GM18519 (cell line): Measurements from ENCODE around the gene ICOS.
"Not testable (repeated sequence)": the region's sequence is repeated elsewhere in the genome, so short reads cannot be mapped to it uniquely, and the experiment has no call there.

Source experiments
- ATAC-seq: cut with Tn5 transposase; IDR thresholded peaks from one replicate; pipeline ENCODE4 v1.9.1; 2021; ENCODE audit warnings: mild to moderate bottlenecking, moderate library complexity; ENCODE audit not compliant: unreplicated experiment, low FRiP score

The ICOS gene

DNA sequence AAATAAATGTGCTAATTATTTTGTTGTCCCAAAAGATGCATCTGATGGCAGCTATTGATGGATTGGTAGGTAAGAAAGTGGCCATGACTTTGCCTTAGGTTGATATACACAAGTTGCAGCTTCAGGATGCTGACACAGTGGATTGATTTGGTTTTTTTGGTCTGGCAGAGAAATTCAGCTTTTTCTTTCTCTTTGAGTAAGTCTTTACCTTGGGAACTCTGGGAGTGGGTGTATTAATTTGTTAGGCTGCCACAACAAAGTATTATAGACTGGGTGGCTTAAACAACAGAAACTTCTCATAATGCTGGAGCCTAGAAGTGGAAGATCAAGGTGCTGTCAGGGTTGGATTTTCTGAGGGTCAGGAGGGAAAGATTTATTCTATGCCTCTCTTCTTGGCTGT, 19.8 kb upstream of the ICOS start:
- ATAC-seq = no peak

DNA sequence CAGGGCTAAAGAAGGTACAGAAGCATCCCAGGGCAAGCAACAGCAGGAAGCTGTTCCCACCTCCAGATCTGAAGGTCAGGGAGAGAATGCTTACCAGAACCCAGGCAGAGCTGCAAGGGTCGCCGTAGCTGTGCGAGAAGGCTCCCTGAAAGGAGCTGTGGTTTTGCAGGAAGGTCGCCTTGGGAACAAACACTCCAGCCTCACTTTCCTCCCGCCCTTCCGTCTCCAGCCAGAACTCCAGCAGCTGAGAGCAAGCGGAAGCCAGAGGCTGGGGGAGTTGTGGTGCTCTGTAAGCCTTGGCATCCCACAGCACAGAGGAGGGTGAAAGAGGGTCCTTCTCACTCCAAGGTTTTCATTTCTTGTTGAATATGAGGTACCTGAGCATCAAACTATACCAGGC, 18.3 kb upstream of the ICOS start:
- no peak for ATAC-seq

DNA sequence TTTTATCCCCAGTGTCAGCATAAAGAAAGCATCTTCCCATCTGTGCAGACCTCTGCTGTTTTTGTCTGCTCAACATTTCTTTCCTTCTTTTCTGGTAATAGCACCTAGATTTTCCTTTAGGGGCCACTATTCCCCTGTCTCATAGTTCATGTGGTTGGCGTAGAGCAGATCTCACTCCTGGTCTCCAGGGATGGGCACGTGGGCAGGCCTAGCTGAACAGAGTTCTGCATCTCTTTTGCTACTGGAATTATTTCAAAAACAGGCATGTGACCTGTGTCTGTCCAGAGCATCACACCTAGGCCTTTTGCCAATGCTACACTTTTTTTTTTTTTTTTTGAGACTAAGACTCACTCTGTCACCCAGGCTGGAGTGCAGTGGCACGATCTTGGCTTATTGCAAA, 17.7 kb upstream of the ICOS start:
- no peak for ATAC-seq

DNA sequence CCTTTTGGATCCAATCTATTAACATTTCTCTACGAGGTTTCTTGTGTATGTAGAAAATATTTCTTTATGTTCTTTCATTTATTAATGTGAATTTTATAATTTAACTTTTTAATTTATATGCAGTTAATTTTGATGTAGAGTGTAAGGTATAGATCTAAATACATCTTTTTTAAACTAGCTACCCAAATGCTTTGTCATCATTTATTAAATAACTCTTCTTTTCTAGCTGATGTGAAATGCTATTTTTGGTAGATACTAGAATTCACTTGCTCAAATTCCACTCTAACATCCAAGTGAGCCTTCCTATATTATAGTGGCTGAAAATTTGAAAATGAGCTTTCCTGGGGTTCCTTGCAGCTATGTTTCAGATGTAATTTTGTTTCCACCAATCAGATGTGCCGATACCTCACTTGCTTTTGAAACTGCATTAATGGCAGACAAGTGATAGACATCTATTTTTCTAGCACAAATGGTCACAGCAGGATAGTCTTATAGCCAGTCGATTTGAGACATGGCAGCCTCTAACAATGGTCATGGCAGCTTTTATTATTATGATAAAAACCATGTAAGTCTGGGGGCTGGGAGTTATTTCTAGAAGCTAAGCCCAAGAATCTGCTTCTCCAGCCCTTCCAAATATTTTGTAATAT, 10.9 kb upstream of the ICOS start:
- ATAC-seq = no peak

DNA sequence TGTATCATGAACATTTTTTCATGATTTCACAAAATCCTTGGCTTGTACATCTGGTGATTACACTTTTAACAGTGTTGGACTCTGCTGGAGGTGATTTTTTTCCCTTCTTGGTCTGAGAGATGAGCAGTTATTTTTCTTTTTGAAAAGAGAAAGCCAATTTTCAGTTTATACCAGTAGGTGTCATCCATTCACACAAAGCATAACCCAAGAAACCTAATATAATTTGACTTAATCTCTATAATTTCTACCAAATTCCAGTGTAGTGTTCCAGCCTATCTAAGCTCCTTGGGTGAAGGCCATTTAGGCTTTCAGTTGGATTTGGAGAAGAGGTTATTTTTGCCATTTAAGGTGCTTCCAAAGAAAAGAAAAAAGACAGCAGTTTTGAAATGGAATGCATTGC, 7.7 kb upstream of the ICOS start:
- ATAC-seq = no peak

DNA sequence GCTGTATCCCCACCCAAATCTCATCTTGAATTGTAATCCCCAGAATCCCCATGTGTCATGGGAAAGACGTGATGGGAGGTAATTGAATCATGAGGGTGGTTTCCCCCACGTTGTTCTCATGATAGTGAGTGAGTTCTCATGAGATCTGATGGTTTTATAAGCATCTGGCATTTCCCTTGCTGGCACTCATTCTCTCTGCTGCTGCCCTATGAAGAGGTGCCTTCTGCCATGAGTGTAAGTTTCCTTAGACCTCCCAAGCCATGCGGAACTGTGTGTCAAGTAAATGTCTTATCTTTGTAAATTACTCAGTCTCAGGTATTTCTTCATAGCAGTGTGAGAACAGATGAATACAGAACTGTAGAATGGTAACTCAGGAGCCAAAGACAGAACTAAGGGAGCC, 5.3 kb upstream of the ICOS start:
- ATAC-seq = not testable (repeated sequence)

DNA sequence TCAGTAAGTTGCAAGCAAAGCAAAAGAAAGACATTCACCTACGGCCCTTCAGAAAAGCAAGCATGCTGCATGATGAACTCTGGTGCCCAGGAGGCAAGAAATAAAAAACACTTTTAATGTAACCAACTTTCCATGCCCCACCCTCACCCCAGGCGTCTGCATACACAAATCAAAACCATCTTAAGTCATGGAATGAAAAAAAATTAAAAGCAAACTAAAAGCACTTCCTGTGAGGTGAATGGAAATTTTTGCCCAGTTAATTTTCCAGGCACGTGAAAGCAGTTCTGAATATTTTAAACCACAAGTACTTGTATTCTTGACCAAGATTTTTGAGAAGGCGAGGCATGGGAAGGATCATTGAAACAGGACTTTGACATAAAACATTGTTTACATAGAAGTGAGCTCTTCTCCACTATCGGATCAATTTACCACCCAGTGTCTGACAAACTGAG, 2.5 kb upstream of the ICOS start:
- no peak for ATAC-seq

DNA sequence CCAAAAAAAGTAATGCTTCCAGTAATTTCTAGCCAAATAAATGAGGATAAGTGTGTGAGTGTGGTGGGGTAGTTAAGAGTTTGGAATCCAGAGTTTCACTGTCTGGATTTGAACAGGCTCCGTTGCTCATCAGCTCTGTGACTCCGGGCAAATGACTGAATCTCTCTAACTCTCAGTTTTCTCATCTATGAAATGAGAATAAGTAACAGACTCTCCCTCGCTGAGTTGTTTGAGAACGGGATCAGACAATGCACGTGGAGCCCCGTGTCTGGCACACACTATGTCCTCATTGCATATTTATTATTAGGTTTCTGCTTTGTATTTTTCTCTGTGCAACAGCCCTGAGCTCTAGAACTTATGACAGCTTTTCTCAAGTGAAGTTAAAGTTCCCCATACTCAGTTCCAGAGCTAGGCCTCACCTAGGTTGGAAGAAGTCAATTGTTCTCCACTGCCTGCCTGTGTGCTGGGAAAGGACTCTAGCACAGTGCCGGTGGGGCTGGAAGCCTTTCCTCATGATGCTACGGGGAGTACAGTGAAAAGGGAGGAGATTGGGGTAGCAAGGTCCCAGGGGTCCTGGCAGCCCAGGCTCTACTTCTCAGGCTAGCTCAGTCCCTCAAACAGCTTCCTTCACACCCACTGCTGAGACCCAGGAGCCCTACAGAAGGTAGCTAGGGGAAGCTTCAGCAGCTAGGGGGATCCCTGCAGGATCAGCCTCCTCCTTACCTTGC, 1.7 kb upstream of the ICOS start:
- ATAC-seq = no peak

DNA sequence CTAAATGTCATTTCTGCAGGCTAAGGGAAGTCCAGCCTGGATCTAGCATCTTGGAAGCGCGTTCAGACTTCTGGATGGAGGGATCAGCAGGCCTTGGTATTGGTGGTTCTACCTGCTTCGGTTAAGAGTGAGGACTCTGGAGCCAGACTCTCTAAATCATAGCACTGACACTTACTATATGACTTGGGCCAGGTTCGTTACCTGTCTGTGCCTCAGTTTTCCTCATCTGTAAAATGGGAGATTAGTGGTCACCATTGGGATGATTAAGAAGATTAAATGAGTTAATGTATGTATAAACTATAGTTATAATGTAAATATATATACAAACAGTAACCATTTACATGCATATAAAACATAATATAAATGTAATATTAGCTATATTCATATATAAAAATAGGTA, 995 bp upstream of the ICOS start:
- no peak for ATAC-seq

DNA sequence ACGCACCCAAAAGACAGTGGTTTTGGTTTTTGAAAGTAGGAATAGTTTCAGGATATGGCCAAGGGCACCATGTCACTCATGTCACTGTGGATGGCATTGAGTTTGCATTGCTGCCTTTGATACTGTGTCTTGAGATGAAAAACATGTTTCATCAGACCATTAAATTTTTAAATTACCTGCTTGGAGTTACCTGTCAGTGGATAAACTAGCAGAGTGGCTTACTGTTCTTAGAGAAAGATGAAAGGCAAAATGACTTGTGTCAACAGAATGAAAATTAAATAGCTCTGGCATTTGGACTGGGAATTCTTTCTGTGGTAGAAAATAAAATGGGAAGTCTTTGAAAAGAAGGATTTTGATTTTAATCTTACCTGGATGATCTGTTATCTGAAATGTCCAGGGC, 386 bp downstream of the ICOS start:
- no peak for ATAC-seq

DNA sequence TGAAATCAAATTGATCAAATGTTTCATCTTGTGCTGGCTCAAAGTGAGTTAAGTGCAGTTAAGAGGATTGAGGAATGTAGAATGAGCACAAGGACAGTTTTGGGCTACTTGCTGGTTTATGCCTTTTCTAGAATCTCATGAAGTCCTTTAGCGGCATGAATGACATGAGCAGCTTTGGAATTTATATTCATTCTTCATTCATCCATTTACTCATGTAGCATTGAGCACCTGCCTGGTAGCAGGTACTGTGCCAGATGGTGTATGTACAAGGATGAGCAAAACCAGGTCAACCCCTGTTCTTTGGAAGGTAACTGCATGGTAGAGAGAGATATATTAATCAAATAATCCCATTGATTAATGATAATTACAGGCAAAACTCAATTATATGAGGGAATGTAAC, 1.2 kb downstream of the ICOS start:
- no peak for ATAC-seq

DNA sequence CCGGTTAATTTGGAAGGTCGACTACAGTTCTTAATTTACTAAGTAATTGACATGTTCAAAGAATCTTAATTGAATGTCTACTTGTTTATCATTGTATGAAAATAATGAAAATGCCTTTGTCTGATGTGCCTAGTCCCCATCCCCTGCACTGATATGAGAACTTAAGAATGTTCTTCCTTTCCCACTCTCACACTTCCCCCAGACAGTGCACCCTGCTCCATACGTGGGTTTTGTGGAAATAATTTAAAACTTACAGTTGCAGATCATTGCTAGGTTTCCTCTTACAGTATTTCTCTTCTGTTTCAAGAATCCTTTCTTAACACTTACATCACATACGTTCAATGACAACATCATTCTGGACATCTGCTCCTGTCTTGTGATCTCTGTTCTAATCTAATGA, 3.5 kb downstream of the ICOS start:
- ATAC-seq = no peak

DNA sequence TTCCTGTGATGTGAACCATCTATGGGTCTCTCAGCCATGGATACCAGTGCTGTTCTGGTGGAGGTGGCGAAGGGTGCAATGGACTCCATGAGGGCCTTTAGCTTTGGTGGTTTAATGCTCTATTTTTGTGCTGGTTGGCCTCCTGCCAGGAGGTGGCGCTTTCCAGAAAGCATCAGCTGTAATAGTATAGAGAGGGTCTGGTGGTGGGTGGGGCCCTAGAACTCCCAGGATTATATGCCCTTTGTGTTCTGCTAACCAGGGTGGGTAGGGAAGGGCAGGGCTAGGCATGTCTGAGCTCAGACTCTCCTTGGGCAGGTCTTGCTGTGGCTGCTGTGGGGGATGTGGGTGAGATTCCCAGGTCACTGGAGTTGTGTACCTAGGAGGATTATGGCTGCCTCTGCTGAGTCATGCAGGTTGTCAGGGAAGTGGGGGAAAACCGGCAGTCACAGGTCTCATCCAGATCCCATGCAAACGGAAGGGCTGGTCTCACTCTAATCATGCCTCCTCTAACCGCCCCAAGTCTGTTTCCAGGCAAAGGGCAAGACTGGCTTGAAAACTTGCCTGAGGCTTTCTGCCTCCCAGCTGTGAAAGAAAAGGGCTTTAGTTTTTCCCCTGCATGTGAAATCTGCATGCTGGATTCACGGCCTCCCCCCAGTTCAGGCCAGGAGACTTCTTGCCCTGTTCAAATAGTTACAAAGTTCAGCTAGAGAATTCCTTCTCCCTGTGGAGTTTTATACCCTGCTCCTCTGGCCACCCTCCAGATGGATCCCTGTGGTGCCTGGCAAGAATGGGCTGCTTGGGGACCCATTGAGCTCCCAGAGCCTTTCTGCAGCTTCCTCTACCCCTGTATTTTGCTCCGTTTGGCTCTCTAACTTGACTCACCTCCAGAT, 7.2 kb downstream of the ICOS start:
- ATAC-seq = not testable (repeated sequence)

DNA sequence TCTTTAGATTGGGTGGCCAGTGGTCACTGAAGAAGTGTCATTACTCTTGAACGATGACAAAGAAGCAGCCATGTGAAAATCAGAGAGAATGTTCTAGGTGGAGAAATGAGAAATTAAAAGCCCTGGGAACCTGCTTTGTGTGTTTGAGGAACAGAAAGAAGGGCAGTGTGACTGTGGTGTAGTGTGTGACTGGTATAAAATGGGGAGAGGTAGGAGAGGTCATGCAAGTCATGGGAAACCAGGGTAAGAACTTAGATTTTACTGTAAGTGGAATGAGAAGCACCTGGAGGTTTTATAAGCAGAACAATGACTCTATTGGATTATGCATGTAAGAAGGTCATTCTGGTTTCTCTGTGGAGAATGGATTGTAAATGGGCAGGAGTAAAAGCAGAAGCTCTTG, 12.2 kb downstream of the ICOS start:
- ATAC-seq = no peak

DNA sequence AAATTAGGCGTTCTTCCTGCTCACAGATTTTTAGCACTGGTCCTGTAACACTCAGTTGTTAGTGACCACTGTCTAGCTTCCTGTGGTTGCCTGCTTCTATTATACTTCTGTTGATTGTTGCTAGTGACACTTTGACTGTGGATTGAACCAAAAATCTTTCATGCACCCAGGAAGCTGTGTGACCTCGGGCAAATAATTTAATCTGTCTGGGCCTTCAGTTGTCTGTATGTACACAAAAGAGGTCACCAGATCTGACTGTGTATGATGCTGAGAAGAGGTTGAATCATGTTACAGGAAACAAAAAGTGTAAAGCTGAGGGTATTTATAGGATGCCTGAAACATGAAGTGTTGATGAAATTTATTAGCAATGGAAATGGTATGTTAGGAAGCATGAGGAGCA, 12.7 kb downstream of the ICOS start:
- ATAC-seq = no peak

DNA sequence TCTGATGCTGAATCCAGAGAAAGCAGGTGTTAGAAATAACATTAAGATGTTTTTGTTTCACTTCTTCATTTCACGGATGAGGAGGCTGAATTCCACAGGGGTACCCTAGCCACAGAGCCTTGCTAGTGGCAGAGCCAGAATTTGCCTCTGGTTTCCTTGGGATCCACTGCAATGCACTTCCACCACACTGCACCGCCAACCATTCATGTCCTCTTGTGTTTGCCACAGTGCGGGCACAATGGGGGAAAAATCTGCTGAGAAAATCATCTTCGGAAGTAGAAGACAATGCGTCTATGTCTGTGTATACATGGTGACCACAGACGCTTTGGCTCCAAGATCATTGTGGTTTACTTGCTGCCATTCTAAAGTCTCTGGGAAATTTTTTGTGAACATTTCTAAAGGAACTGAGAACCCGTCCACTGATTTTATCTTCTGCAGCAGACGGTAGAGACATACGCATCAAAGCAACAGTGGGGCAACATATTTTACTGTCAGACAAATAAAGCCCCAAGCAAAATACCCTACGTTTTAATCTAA, 14.9 kb downstream of the ICOS start:
- ATAC-seq = no peak

DNA sequence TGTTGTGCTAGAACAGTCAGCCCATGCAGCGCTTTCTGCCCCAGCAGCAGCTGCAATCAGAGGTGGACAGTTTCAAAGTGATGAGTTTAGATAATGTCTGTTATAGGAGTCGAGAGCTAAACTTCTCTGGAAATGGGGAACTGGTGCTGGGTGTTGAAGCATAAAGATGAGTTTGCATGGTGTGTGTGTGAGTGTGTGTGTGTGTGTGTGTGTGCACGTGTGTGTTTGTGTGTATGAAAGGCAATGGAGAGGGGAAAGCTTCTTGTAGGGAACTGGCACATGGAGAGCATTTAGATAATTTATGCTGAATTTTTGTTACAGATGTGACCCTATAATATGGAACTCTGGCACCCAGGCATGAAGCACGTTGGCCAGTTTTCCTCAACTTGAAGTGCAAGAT, 22.7 kb downstream of the ICOS start:
- no peak for ATAC-seq

DNA sequence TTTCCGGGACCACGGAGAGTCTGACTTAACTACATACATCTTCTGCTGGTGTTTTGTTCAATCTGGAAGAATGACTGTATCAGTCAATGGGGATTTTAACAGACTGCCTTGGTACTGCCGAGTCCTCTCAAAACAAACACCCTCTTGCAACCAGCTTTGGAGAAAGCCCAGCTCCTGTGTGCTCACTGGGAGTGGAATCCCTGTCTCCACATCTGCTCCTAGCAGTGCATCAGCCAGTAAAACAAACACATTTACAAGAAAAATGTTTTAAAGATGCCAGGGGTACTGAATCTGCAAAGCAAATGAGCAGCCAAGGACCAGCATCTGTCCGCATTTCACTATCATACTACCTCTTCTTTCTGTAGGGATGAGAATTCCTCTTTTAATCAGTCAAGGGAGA, 23.1 kb downstream of the ICOS start:
- no peak for ATAC-seq

DNA sequence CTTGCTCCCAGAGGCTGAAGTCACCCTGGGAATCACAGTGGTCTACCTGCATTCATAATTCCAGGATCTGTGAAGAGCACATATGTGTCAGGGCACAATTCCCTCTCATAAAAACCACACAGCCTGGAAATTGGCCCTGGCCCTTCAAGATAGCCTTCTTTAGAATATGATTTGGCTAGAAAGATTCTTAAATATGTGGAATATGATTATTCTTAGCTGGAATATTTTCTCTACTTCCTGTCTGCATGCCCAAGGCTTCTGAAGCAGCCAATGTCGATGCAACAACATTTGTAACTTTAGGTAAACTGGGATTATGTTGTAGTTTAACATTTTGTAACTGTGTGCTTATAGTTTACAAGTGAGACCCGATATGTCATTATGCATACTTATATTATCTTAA, 24.2 kb downstream of the ICOS start:
- no peak for ATAC-seq

DNA sequence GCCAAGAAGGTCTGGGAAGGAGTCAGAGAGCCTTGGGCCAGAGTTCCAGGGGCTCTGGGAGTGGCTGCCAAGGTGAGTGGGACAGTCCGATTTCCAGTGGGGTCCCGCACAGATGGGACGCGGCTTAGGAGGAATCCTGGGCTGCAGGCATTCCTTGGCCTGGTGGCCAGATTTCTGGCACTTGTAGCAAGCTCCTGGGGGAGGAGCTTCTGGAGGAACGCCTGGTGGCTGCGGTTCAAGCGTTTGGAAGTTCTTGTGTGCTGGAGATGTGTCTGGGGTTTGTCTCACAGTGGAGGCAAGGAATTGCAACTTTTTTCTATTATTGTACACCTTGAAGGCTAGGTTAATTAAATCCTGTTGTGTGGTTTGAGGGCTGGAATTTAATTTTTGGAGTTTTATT, 28.6 kb downstream of the ICOS start:
- ATAC-seq = not testable (repeated sequence)

DNA sequence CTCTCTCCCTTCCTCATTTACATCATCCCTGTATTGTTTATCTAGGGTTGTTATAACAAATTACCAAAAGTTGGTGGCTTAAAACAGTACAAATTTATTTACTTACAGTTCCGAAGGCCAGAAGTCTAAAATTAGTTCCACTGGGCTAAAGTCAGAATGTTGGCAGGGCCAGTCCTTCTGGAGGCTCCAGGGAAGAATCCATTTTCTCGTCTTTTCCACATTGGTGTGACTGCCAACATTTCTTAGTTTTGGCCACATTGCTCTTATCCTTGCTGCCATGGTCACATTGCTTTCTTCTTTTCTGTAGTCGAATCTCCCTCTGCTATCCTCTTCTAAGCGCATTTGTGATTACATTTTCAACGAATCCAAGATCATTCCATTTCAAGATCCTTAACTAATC, 34.7 kb downstream of the ICOS start:
- no peak for ATAC-seq
